WTC11 (cell line): Measurements from ENCODE around the gene MCF2L2.

Experiments
- CTCF ChIP-seq: fragments of 200-600 bp; IDR thresholded peaks from 2 replicates; pipeline ENCODE4 v1.8.0; 2022; ENCODE audit warnings: antibody characterized with exemption
- E2F4 ChIP-seq: sonication (generic); formaldehyde crosslinking; IDR thresholded peaks from 2 replicates; pipeline ENCODE4 v1.8.1; 2022; ENCODE audit warnings: low read depth, mild to moderate bottlenecking, moderate library complexity, missing genetic modification reagents, borderline replicate concordance
- JUN ChIP-seq: sonication (generic); formaldehyde crosslinking; IDR thresholded peaks from 2 replicates; pipeline ENCODE4 v1.8.0; 2023; ENCODE audit warnings: mild to moderate bottlenecking, missing genetic modification reagents
- NR3C1 ChIP-seq: sonication (generic); formaldehyde crosslinking; conservative IDR thresholded peaks from 2 replicates; pipeline ENCODE4 v1.8.1; 2023; ENCODE audit warnings: low read depth, mild to moderate bottlenecking, missing genetic modification reagents
- ZNF425 ChIP-seq: fragments of 250-450 bp; sonication (Bioruptor Pico); conservative IDR thresholded peaks from 2 replicates; pipeline ENCODE4 v1.9.0; 2021; ENCODE audit warnings: mild to moderate bottlenecking
- TF ChIP-seq, protein P1 (sequence below): sonication (generic); formaldehyde crosslinking; IDR thresholded peaks from 2 replicates; pipeline ENCODE4 v1.8.0; 2022; ENCODE audit warnings: mild to moderate bottlenecking, missing genetic modification reagents

DNA sequence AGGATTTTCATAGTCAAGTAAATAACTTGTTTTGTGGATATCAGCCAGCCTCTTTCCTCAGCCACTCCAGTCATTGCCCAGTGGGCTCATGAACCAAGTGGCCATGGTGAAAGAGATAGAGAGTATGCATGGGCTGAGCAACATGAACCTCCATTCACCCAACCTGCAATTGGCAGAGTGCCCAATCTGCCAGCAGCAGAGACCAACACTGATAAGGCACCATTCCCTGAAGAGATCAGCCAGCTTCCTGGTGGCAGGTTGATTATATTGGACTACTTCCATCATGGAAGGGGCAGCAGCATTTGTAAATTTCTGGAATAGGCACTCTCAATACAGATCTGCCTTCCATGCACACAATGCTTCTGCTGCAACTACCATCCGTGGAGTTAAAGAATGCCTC is 10.3 kb upstream of the MCF2L2 start:
- TF ChIP-seq CTCF, result no peak
- TF ChIP-seq JUN (CRISPR knock-in tag), result no peak
- TF ChIP-seq, protein P1, sequence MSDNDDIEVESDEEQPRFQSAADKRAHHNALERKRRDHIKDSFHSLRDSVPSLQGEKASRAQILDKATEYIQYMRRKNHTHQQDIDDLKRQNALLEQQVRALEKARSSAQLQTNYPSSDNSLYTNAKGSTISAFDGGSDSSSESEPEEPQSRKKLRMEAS (CRISPR knock-in tag), result no peak
- TF ChIP-seq E2F4 (CRISPR knock-in tag), result no peak
- no peak for TF ChIP-seq ZNF425 (CRISPR knock-in tag)
- TF ChIP-seq NR3C1 (CRISPR knock-in tag), result no peak
